Fibroblast of lung (primary cell): ENCODE data around the gene AK1.

Experiments
- EZH2 ChIP-seq: IDR thresholded peaks from 2 replicates; pipeline ENCODE4 v1.5.1; 2012; ENCODE audit warnings: low read length, control low read depth, mild to moderate bottlenecking; ENCODE audit errors: missing control alignments
- TF ChIP-seq, protein P1 (sequence below), 2 donors: IDR thresholded peaks in 1 of 2; conservative IDR thresholded peaks in 1 of 2; 1 replicate in 1 of 2; 2 replicates in 1 of 2; pipeline ENCODE4 v1.5.1; 2011 to 2012; ENCODE audit warnings: low read length in 2 of 2, control low read depth in 1 of 2, inconsistent platforms in 1 of 2, low read depth in 1 of 2, mild to moderate bottlenecking in 1 of 2

DNA sequence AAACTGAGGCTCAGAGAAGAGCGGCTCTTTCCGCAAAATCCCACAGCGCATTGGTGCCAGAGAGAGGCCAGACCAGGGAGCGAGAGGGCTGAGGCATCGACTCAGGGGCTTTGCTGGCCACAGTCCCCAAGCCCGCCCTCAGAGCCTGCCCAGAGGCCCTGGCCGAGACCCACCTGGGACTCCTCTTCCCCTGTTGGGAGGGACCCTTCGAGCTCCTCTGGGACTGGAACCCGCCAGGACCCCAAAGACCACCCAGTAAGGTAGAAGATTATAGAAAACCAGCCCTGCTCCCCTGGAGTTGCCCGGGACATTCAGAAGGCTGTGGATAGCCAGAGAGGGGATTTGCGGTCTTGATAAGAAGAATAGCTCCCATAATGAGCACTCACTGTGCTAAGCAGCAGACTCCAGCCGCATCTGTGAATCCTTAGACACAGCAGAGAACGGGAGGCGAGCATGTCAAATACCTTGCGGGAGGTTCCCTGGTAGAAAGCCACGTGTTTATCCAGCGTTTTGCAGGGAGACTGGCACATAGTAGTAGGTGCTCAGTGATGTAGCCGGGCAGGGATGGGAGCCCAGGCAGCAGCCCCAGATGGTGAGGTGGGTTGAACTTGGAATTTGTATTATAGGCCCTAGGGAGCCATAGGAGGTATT, 651 bp upstream of the AK1 start:
- TF ChIP-seq, protein P1, sequence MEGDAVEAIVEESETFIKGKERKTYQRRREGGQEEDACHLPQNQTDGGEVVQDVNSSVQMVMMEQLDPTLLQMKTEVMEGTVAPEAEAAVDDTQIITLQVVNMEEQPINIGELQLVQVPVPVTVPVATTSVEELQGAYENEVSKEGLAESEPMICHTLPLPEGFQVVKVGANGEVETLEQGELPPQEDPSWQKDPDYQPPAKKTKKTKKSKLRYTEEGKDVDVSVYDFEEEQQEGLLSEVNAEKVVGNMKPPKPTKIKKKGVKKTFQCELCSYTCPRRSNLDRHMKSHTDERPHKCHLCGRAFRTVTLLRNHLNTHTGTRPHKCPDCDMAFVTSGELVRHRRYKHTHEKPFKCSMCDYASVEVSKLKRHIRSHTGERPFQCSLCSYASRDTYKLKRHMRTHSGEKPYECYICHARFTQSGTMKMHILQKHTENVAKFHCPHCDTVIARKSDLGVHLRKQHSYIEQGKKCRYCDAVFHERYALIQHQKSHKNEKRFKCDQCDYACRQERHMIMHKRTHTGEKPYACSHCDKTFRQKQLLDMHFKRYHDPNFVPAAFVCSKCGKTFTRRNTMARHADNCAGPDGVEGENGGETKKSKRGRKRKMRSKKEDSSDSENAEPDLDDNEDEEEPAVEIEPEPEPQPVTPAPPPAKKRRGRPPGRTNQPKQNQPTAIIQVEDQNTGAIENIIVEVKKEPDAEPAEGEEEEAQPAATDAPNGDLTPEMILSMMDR (conservative IDR thresholded peaks at IDR 0.05 in 1 of 2, IDR thresholded peaks at IDR 0.05 in 1 of 2; ENCODE audit: low read depth in 1 of 2, low read length in 2 of 2): no peak
- no peak for TF ChIP-seq EZH2
